Kasumi-1 (cell line): Measurements from ENCODE around the gene LEKR1.
A peak's percentile ranks its signal among the peaks of the same experiment; 100 is the strongest.

Experiments
- DNase-seq, 2 experiments: peaks; one replicate each; lab custom pipeline; 2025; lab: John Stamatoyannopoulos, UW

The LEKR1 gene

GRCh38 chr3:157058392-157059071 lies 232.4 kb downstream of the LEKR1 start:
- DNase-seq: no peak

GRCh38 chr3:157059181-157059580 lies 233.0 kb downstream of the LEKR1 start:
- DNase-seq: no peak

GRCh38 chr3:157059661-157060060 lies 233.5 kb downstream of the LEKR1 start:
- DNase-seq: no peak

GRCh38 chr3:157061265-157061664 lies 235.1 kb downstream of the LEKR1 start:
- no peak for DNase-seq

GRCh38 chr3:157063469-157063868 lies 237.3 kb downstream of the LEKR1 start:
- DNase-seq: no peak

- DNase-seq: no peak
These were observed 237.8 kb downstream of the LEKR1 start for GRCh38 chr3:157063926-157064325.

GRCh38 chr3:157064402-157064801 lies 238.2 kb downstream of the LEKR1 start:
- DNase-seq: peak; percentile 29 to 42

- DNase-seq: no peak
These were observed 239.0 kb downstream of the LEKR1 start for GRCh38 chr3:157065201-157065600.

GRCh38 chr3:157066335-157067098 lies 240.4 kb downstream of the LEKR1 start:
- no peak for DNase-seq

- DNase-seq: no peak
These were observed 241.0 kb downstream of the LEKR1 start for GRCh38 chr3:157067114-157067513.

GRCh38 chr3:157069406-157069805 lies 243.3 kb downstream of the LEKR1 start:
- no peak for DNase-seq

- DNase-seq: no peak
These were observed 243.9 kb downstream of the LEKR1 start for GRCh38 chr3:157069846-157070677.

- no peak for DNase-seq
These were observed 244.5 kb downstream of the LEKR1 start for GRCh38 chr3:157070678-157070999.

GRCh38 chr3:157071744-157072525 lies 245.8 kb downstream of the LEKR1 start:
- no peak for DNase-seq

GRCh38 chr3:157073810-157074209 lies 247.7 kb downstream of the LEKR1 start:
- DNase-seq: no peak

GRCh38 chr3:157074490-157074889 lies 248.3 kb downstream of the LEKR1 start:
- DNase-seq: no peak

- DNase-seq: no peak
These were observed 248.8 kb downstream of the LEKR1 start for GRCh38 chr3:157074981-157075380.

- DNase-seq: no peak
These were observed 249.7 kb downstream of the LEKR1 start for GRCh38 chr3:157075693-157076420.

- no peak for DNase-seq
These were observed 251.4 kb downstream of the LEKR1 start for GRCh38 chr3:157077565-157077991.

- DNase-seq: no peak
These were observed 252.1 kb downstream of the LEKR1 start for GRCh38 chr3:157078131-157078810.

GRCh38 chr3:157078811-157079185 lies 252.6 kb downstream of the LEKR1 start:
- no peak for DNase-seq
